HEK293T (cell line): ENCODE measurements around the gene LRMDA.

ENCODE experiments used
- ELF4 ChIP-seq: fragments of 450-650 bp; IDR thresholded peaks from 2 replicates; pipeline ENCODE4 v1.6.1; 2017; ENCODE audit warnings: antibody characterized with exemption
- FOXA1 ChIP-seq: fragments of 450-650 bp; IDR thresholded peaks from 2 replicates; pipeline ENCODE4 v1.6.1; 2016; ENCODE audit warnings: mild to moderate bottlenecking
- FOXM1 ChIP-seq: fragments of 450-650 bp; IDR thresholded peaks from 2 replicates; pipeline ENCODE4 v1.6.1; 2017; ENCODE audit warnings: mild to moderate bottlenecking, borderline replicate concordance
- LEF1 ChIP-seq: fragments of 450-650 bp; IDR thresholded peaks from 2 replicates; pipeline ENCODE4 v1.6.1; 2017; ENCODE audit warnings: mild to moderate bottlenecking, borderline replicate concordance

- TF ChIP-seq FOXA1, result no peak
- no peak for TF ChIP-seq FOXM1
- TF ChIP-seq ELF4, result no peak
- TF ChIP-seq LEF1, result no peak
Observed at GRCh38 chr10:76285012-76285411, 853.6 kb downstream of the LRMDA start.
